DLD1 (cell line): Measurements from ENCODE around the gene RHBDF2.

Source experiments
- in situ Hi-C: cut with HindIII; loops from 2 replicates; pipeline ENCODE4 v1.10.0; 2017; ENCODE audit warnings: low sequenced_read_pairs

RHBDF2 gene

GRCh38 chr17:76502341-76503211, 1.4 kb upstream of the RHBDF2 start:
- in situ Hi-C loops, result no loop called here

GRCh38 chr17:76501827-76502307, 644 bp upstream of the RHBDF2 start:
- in situ Hi-C loops, result no loop called here

GRCh38 chr17:76500747-76501017, 541 bp downstream of the RHBDF2 start:
- in situ Hi-C loops, result no loop called here

DNA sequence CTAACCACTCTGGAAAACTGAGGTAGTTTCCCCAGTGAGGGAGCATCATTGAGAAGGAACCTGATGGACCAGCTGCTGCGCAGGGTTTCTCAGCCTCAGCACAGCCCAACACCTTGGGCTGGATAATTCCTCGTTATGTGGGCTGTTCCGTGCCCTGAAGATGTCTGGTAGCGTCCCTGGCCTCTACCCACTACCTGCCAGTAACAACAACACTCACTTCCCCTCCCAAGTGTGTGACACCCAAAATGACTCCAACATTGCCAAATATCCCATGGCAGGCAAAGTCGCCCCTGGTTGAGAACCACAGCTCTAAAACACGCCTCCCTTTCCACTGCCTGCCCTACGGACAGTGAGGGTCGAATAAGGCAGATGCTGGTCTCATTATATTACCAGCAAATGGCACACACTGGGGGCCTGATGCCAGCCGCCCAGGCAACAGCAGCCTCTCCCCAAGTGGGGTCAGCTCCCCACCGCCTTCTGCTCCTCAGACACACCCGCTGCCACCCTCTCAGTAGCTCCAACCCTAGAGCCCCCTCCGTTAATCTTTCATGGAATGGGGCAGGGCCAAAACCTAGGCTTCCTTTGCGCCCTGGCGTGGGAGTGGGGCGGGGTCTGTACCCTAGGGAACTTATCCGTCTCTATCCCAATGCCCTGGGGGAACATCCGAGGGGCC, 1.0 kb downstream of the RHBDF2 start:
- in situ Hi-C loops, result no loop called here

- in situ Hi-C loops, result no loop called here
These were observed 2.0 kb downstream of the RHBDF2 start for GRCh38 chr17:76499267-76499667.

DNA sequence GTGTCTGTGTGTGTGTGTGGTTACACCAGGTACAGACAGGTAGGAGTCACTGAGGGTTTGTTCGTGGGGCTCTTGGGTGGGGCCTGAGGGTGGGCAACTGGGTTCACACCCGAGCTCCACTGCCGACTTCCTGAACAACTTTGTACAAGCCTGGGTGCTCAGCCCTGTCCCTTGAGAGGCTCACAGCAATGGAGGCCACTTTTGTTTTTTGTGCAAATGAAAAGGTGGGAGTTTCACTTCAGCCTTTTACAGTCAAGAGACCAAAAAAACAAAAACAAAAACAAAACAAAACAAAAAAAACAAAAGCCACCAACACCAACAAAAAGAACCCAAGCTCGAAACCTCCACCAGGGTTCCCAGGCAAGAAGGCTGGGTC, 2.4 kb downstream of the RHBDF2 start:
- in situ Hi-C loops, result no loop called here

- in situ Hi-C loops, result no loop called here
These were observed 3.0 kb downstream of the RHBDF2 start for GRCh38 chr17:76497979-76498875.

DNA sequence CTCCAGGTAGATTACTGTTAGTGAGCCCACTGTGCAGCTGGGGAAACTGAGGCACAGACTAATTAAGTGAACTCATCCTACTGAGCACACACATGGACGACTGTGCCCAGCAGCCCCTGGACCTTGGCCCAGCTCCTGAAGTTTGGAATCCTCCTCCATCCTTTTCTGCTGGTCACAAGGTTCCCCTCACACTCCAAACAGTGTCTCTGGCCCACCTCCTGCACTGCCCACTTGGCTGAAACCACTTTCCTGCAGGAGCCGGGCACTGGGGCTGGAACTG, 3.6 kb downstream of the RHBDF2 start:
- in situ Hi-C loops, result no loop called here

DNA sequence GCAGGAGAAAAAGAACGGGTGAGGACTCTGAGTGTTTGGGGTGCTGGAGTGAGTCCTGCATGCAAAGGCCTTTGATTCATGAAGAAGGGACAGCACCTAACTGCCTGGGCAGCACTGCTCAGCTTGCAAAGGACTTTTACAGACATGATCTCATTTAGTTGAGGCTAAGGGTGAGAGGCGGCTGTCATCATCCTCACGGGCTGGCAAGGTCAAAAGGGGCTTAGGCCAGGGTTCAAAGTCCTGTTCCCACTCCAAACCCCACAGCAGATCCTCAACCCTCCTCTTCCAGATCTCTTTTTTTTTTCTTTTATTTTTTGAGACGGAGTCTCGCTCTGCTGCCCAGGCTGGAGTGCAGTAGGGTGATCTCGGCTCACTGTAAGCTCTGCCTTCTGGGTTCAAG, 4.8 kb downstream of the RHBDF2 start:
- in situ Hi-C loops, result no loop called here

GRCh38 chr17:76495663-76496400, 5.4 kb downstream of the RHBDF2 start:
- in situ Hi-C loops, result no loop called here

DNA sequence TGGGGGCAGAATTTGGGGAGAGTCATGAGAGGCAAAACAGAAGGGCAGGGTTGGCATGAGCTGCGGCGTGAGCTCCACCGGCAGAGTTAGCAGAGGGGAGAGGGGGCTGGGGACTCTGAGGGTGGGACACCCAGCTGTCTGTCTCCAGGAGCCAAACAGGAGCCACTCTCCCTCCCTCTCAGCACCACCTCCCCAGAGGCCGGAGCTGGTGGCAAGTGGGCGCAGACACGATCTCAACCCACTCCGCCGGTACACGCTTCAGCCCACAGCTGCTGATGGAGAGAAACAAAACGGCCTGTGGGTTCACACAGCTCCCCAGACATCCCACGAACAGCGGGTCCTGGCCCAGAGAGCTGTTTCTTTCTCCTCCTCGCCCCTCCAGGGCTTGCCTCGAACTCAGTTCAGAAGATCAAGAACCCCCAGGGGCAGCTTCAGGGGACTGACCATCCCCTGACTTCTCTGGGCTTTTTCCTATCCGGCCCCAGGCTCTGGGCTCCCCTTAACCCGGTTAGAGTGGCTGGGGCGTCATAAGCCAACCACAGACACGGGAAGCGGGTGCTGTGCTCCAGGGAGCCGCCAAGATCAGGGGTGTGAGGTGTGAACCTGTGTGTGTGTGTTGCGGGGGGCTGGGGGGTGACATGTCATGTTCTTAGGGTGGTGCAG, 7.6 kb downstream of the RHBDF2 start:
- in situ Hi-C loops, result no loop called here

DNA sequence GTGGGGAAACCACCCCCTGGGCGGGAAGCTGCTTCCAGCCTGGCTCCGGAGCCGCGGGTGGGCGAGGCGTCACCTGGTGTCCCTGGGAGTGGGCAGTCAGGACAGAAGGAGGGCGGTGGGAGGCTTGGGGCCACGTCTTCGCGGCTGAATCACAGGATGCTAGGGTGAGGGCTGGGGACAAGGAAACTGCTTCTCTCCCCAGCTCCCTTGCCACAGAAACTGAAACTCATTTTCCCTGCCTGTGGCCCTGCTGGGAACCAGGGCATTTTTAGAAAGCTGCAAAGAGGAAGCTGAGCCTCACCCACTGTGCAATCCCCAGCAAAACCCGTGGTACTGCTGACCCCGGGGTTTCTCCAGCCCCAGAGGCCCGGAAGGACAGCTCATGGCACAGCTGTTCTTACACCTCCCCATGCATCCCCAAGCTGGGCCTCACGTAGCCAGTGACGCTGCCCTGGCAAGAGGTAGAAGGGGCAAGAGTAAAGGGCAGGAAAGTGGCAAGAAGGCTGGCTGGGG, 8.2 kb downstream of the RHBDF2 start:
- in situ Hi-C loops, result no loop called here

DNA sequence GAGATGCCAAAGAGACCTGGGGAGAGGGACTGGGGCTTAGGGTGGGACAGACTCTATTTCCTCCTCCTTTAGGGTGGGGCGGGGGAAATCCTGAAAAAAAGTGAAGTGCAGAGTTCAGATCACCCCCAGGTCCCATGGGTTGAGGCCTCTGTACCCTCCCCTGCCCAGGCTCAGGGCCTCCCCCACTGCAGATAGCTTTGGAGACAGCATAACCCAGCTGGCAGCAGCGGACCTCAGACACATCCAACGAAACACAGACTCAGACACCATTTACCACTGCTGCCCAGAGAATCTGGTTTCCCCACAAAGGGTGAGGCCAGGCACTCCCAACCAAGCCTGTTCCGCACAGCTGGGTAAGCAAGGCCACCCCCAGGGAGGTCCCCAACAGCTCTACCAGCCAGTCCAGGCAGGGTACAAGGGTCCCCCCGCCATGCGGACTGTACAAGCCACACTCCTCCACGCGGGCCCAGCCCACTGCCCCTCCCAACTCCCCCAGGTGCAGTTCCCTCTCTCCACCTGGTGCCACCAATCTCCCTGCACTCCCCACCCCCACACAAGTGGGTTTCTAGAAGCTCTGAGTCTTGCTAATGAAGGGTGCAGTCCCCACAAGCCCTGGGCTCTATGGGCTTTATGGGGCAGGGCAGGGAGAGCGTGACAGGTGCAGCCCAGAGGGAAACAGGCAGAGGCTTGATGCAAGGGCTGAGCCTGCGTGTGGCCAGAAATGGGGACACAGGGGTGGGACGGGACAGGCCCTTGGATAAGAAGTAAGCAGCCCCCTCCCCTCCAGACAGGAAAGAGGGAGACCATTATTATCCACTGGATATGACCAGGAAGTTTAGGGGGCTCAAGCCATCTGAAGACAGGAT, 8.9 kb downstream of the RHBDF2 start:
- in situ Hi-C loops, result no loop called here

- in situ Hi-C loops, result no loop called here
These were observed 9.7 kb downstream of the RHBDF2 start for GRCh38 chr17:76491271-76492122.

DNA sequence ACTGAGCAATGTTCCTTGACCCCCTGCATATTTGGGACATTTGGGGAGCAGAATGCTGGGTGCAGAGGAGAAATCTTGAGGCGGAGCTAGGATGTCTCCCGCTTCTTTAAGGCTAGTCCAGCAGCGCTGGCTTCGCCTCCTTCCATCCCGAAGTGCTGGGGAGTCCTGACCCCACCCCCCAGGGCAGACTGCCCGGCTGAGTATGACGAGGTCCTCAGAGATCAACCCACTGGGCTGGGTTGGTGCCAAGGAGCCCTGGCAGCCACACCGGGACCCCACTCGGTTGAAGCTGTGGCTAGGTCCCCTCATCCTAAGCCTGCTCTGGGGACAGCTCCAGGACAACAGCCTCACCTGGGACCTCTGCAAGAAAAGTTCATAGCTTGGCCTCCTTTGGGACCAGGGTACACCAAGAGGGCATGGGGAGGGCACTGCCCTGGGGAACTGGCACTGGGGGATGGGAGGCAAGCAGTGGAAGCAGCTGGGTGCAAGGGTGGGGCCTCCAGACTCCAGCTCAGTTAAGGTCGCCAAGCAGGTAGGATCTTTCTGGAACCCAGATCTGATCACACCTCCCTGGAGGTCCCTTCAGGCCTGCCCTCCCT, 11.0 kb downstream of the RHBDF2 start:
- in situ Hi-C loops, result no loop called here

- in situ Hi-C loops, result no loop called here
These were observed 13.6 kb downstream of the RHBDF2 start for GRCh38 chr17:76487451-76488192.

DNA sequence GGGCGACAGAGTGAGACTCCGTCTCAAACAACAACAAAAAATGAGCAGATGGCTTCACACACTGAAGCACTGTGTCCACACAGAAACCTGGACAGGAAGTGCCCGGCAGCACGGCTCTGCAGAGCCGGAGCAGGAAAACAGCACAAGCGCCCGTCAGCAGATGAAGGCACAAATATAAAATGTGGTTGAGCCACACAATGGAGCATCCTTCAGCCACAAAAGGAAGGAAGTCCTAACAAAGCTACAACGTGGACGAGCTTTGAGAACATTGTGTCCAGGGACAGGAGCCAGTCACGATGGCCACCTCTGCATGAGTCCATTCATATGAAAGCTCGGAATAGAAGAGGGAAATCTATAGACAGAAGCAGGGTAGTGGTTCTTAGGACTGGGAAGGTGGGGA, 15.7 kb downstream of the RHBDF2 start:
- in situ Hi-C loops, result no loop called here
